Measurements from ENCODE around the gene PDE4D. TPM values are rescaled to one million over a fixed set of nuclear protein-coding genes. Genes with fewer than 3 reads are reported as not detected.

PDE4D gene
- polyA plus RNA-seq, 1 donor (not counting 4 experiments of a cell fraction or from before 2014, with no cell fraction given): 3.6 TPM

DNA sequence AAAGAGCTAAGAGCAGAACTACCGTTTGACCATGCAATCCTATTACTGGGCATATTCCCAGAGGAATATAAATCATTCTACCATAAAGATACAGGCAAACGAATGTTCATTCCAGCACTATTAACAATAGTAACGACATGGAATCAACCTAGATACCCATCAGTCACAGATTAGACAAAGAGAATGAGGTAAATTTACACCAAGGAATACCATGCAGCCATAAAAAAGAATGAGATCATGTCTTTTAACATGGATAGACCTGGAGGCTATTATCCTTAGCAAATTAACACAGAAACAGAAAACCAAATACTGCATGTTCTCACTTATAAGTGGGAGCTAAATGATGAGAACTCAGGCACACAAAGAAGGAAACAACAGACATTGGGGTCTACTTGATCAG, 641.9 kb downstream of the PDE4D start:
- H3K4me1 ChIP-seq (ENCODE audit: control insufficient read depth, extremely low read depth, insufficient read depth, low read length): no peaks in the 10 kb centered on the region
- H3K27ac ChIP-seq (ENCODE audit: control insufficient read depth, insufficient read depth, low read length): no peak overlapping the region
- H4K20me1 ChIP-seq (ENCODE audit: control insufficient read depth, extremely low read depth, insufficient read depth, low read length): no peaks in the 10 kb centered on the region
- no peak overlapping the region for H3K4me2 ChIP-seq (ENCODE audit: control insufficient read depth, extremely low read depth, insufficient read depth, low read depth, low read length)
- dilution Hi-C loops (cut with MboI; ENCODE audit: extremely low pct_ligation_motif_present, low sequenced_read_pairs): no loop called here
- no peak overlapping the region for H3K4me3 ChIP-seq (ENCODE audit: control insufficient read depth in 2 of 3, extremely low read depth in 1 of 3, insufficient read depth in 2 of 3, low read depth in 1 of 3, low read length in 3 of 3)
- no peaks in the 10 kb centered on the region for H3K79me2 ChIP-seq (ENCODE audit: control insufficient read depth, insufficient read depth, low read length)
- H3K9me3 ChIP-seq (ENCODE audit: control insufficient read depth, low read depth, low read length): no peaks in the 10 kb centered on the region
- FAIRE-seq (no peak), DNase-seq (ENCODE audit: low read depth, low spot score) (no peak)
- no peaks in the 10 kb centered on the region for H3K36me3 ChIP-seq (ENCODE audit: control insufficient read depth in 2 of 2, extremely low read depth in 1 of 2, insufficient read depth in 2 of 2, low read length in 2 of 2)
- H3K9me1 ChIP-seq (ENCODE audit: control insufficient read depth, extremely low read depth, insufficient read depth, low read length): no peaks in the 10 kb centered on the region
- no peaks in the 10 kb centered on the region for H3K27me3 ChIP-seq (ENCODE audit: control insufficient read depth, extremely low read depth, insufficient read depth, low read length)
- no peak overlapping the region for H3K9ac ChIP-seq (ENCODE audit: control insufficient read depth, extremely low read depth, insufficient read depth, low read length)
- TF ChIP-seq EZH2 (IDR thresholded peaks at IDR 0.05; ENCODE audit: low read length): no peak
- TF ChIP-seq, protein P1, sequence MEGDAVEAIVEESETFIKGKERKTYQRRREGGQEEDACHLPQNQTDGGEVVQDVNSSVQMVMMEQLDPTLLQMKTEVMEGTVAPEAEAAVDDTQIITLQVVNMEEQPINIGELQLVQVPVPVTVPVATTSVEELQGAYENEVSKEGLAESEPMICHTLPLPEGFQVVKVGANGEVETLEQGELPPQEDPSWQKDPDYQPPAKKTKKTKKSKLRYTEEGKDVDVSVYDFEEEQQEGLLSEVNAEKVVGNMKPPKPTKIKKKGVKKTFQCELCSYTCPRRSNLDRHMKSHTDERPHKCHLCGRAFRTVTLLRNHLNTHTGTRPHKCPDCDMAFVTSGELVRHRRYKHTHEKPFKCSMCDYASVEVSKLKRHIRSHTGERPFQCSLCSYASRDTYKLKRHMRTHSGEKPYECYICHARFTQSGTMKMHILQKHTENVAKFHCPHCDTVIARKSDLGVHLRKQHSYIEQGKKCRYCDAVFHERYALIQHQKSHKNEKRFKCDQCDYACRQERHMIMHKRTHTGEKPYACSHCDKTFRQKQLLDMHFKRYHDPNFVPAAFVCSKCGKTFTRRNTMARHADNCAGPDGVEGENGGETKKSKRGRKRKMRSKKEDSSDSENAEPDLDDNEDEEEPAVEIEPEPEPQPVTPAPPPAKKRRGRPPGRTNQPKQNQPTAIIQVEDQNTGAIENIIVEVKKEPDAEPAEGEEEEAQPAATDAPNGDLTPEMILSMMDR (optimal IDR thresholded peaks at IDR 0.05 in 1 of 3, IDR thresholded peaks at IDR 0.05 in 1 of 3, conservative IDR thresholded peaks at IDR 0.05 in 1 of 3; ENCODE audit: extremely low read depth in 1 of 3, insufficient read depth in 2 of 3, low read length in 3 of 3): no peak
- H2AFZ ChIP-seq (ENCODE audit: control insufficient read depth, low read length): no peak overlapping the region

DNA sequence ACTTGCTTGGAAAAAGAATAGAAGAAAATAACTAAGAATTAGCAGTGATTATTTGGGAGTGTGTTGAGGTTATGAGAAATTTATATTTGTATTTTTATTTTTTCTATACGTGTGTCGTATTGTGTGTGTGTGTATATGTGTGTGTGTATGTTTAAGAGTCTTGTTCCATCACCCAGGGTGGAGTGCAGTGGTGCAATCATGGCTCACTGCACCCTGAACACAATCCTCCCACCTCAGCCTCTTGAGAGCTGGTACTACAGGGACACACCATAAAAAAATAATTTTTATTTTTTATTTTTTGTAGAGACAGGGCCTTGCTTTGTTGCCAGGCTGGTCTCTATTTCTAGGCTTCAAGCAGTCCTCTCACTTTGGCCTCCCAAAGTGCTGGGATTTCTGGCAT, 643.8 kb downstream of the PDE4D start:
- dilution Hi-C loops (cut with MboI; ENCODE audit: extremely low pct_ligation_motif_present, low sequenced_read_pairs): no loop called here
- Histone ChIP-seq H3K79me2 (ENCODE audit: control insufficient read depth, insufficient read depth, low read length) (no peaks in the 10 kb centered on the region), H3K4me2 (ENCODE audit: control insufficient read depth, extremely low read depth, insufficient read depth, low read depth, low read length) (no peak overlapping the region), H3K9ac (ENCODE audit: control insufficient read depth, extremely low read depth, insufficient read depth, low read length) (no peak overlapping the region), H3K27me3 (ENCODE audit: control insufficient read depth, extremely low read depth, insufficient read depth, low read length) (no peaks in the 10 kb centered on the region), H4K20me1 (ENCODE audit: control insufficient read depth, extremely low read depth, insufficient read depth, low read length) (no peaks in the 10 kb centered on the region), H3K9me3 (ENCODE audit: control insufficient read depth, low read depth, low read length) (no peaks in the 10 kb centered on the region), H2AFZ (ENCODE audit: control insufficient read depth, low read length) (no peak overlapping the region), H3K4me3 (ENCODE audit: control insufficient read depth in 2 of 3, extremely low read depth in 1 of 3, insufficient read depth in 2 of 3, low read depth in 1 of 3, low read length in 3 of 3) (no peak overlapping the region), H3K4me1 (ENCODE audit: control insufficient read depth, extremely low read depth, insufficient read depth, low read length) (no peaks in the 10 kb centered on the region), H3K36me3 (ENCODE audit: control insufficient read depth in 2 of 2, extremely low read depth in 1 of 2, insufficient read depth in 2 of 2, low read length in 2 of 2) (no peaks in the 10 kb centered on the region), H3K27ac (ENCODE audit: control insufficient read depth, insufficient read depth, low read length) (no peak overlapping the region), H3K9me1 (ENCODE audit: control insufficient read depth, extremely low read depth, insufficient read depth, low read length) (no peaks in the 10 kb centered on the region)
- TF ChIP-seq, protein P1 (optimal IDR thresholded peaks at IDR 0.05 in 1 of 3, IDR thresholded peaks at IDR 0.05 in 1 of 3, conservative IDR thresholded peaks at IDR 0.05 in 1 of 3; ENCODE audit: extremely low read depth in 1 of 3, insufficient read depth in 2 of 3, low read length in 3 of 3): no peak
- TF ChIP-seq EZH2 (IDR thresholded peaks at IDR 0.05; ENCODE audit: low read length): no peak
- no peak for DNase-seq (ENCODE audit: low read depth, low spot score)
- no peak for FAIRE-seq
